HepG2 (cell line): Measurements from ENCODE around the gene TMEM150C. TPM values are rescaled to one million over a fixed set of nuclear protein-coding genes. Genes with fewer than 3 reads are reported as not detected.

Experiments
- ATAC-seq: fragments of 200-7000 bp; cut with Tn5 transposase; 3 replicates; pipeline ENCODE4 v1.9.1; 2020; ENCODE audit warnings: mild to moderate bottlenecking, moderate library complexity
- BruUV-seq: library from RNA; stranded (reverse); fragments of 400-500 nt; replicated peaks from 2 replicates; lab custom pipeline; 2021; lab: Mats Ljungman, UMichigan
- CTCF ChIA-PET: fragments of 300-600 bp; formaldehyde crosslinking; extraction: SDS; loops from one replicate; lab custom pipeline; 2021; ENCODE audit warnings: low total read pairs, inconsistent platforms, low intra/inter-chr PET ratio; lab: Yijun Ruan, JAX
- POLR2A ChIA-PET: fragments of 350-600 bp; sonication (Branson Sonifier 250); formaldehyde crosslinking; loops from one replicate; lab custom pipeline; 2020; ENCODE audit warnings: antibody characterized with exemption, inconsistent platforms; lab: Yijun Ruan, JAX
- DNase-seq: peaks from one replicate; pipeline ENCODE4 v3.0.0-alpha.2; 2015; ENCODE audit warnings: low spot score
- FAIRE-seq: peaks from 3 replicates; lab custom pipeline; 2011; peaks lifted over from hg19 to GRCh38; lab: Jason Lieb, UNC
- H2AFZ ChIP-seq: one replicate; pipeline ENCODE4 v1.6.1; 2011; ENCODE audit warnings: low read length, inconsistent platforms
- H3K27ac ChIP-seq: fragments of 300-600 bp; 3 replicates; pipeline ENCODE4 v1.8.0; 2011; ENCODE audit warnings: mixed run types, mild to moderate bottlenecking, mixed read lengths, low read length, inconsistent platforms; ENCODE audit not compliant: insufficient read depth; ENCODE audit errors: extremely low read length
- H3K27me3 ChIP-seq, 2 experiments: fragments of 200-600 bp in 1 of 2; 2 replicates in 1 of 2; 3 replicates in 1 of 2; pipeline versions ENCODE4 v1.6.0 to v1.8.0; 2011; ENCODE audit warnings: low read length in 2 of 2, mild to moderate bottlenecking in 2 of 2, moderate library complexity in 2 of 2, inconsistent platforms in 1 of 2; ENCODE audit not compliant: insufficient read depth in 2 of 2, control insufficient read depth in 1 of 2
- H3K36me3 ChIP-seq, 2 experiments: fragments of 200-600 bp in 1 of 2; replicated peaks in 1 of 2; 2 replicates in 1 of 2; 3 replicates in 1 of 2; pipeline versions ENCODE4 v1.5.1 to v1.8.0; 2011; ENCODE audit warnings: low read length in 2 of 2, inconsistent platforms in 1 of 2; ENCODE audit not compliant: insufficient read depth in 2 of 2, control insufficient read depth in 1 of 2
- H3K4me1 ChIP-seq: 2 replicates; pipeline ENCODE4 v1.5.1; 2012; ENCODE audit warnings: low read length, inconsistent platforms; ENCODE audit not compliant: insufficient read depth
- H3K4me2 ChIP-seq: 2 replicates; pipeline ENCODE4 v1.6.0; 2011; ENCODE audit warnings: low read depth, low read length, inconsistent platforms
- H3K4me3 ChIP-seq, 3 experiments: fragments of 200-600 bp in 1 of 3; sonication (generic), shearing (Covaris generic) in 1 of 3; replicated peaks in 1 of 3; 2 replicates each; pipeline ENCODE4 v1.5.1; 2011 to 2016; ENCODE audit warnings: low read length in 3 of 3, inconsistent platforms in 2 of 3, low read depth in 2 of 3, mild to moderate bottlenecking in 2 of 3, control low read depth in 1 of 3, mixed read lengths in 1 of 3; ENCODE audit not compliant: insufficient read depth in 1 of 3
- H3K79me2 ChIP-seq: one replicate; pipeline ENCODE4 v1.6.1; 2011; ENCODE audit warnings: low read length, inconsistent platforms; ENCODE audit not compliant: insufficient read depth
- H3K9ac ChIP-seq: 2 replicates; pipeline ENCODE4 v1.6.0; 2011; ENCODE audit warnings: mild to moderate bottlenecking, low read depth, low read length, inconsistent platforms; ENCODE audit not compliant: insufficient read depth
- H3K9me3 ChIP-seq: 2 replicates; pipeline ENCODE4 v1.5.1; 2012; ENCODE audit warnings: mild to moderate bottlenecking, low read length
- H4K20me1 ChIP-seq: 2 replicates; pipeline ENCODE4 v1.6.0; 2011; ENCODE audit warnings: inconsistent platforms, mild to moderate bottlenecking, low read length, moderate library complexity; ENCODE audit not compliant: insufficient read depth
- ADNP ChIP-seq: sonication (generic); formaldehyde crosslinking; IDR thresholded peaks from 2 replicates; pipeline ENCODE4 v1.4.0; 2020; ENCODE audit warnings: missing genetic modification reagents
- KAT7 ChIP-seq: IDR thresholded peaks from 2 replicates; pipeline ENCODE4 v1.6.1; 2018; ENCODE audit warnings: borderline replicate concordance, missing compliant biosample characterization
- KDM6A ChIP-seq: IDR thresholded peaks from 2 replicates; pipeline ENCODE4 v1.6.1; 2016; ENCODE audit warnings: low read depth
- MLXIP ChIP-seq: sonication (generic); formaldehyde crosslinking; IDR thresholded peaks from 2 replicates; pipeline ENCODE4 v1.9.0; 2021; ENCODE audit warnings: missing genetic modification reagents, borderline replicate concordance
- PRPF4 ChIP-seq: fragments of 200-400 bp; formaldehyde crosslinking; IDR thresholded peaks from 2 replicates; pipeline ENCODE4 v1.6.1; 2016; ENCODE audit warnings: low read length, low read depth; ENCODE audit not compliant: poor library complexity, severe bottlenecking
- RARG ChIP-seq: sonication (generic); formaldehyde crosslinking; IDR thresholded peaks from 2 replicates; pipeline ENCODE4 v1.4.0; 2020; ENCODE audit warnings: low read depth, mild to moderate bottlenecking, missing genetic modification reagents
- RFXANK ChIP-seq: IDR thresholded peaks from 2 replicates; pipeline ENCODE4 v1.6.1; 2016
- YEATS2 ChIP-seq: sonication (generic); formaldehyde crosslinking; IDR thresholded peaks from 2 replicates; pipeline ENCODE4 v1.4.0; 2020; ENCODE audit warnings: missing genetic modification reagents, borderline replicate concordance
- ZC3H4 ChIP-seq: sonication (generic); formaldehyde crosslinking; IDR thresholded peaks from 2 replicates; pipeline ENCODE4 v1.4.0; 2020; ENCODE audit warnings: missing genetic modification reagents, borderline replicate concordance
- ZMAT3 ChIP-seq: sonication (generic); formaldehyde crosslinking; conservative IDR thresholded peaks from 2 replicates; pipeline ENCODE4 v1.7.0; 2021; ENCODE audit warnings: missing genetic modification reagents
- ZNF30 ChIP-seq: sonication (generic); formaldehyde crosslinking; IDR thresholded peaks from 2 replicates; pipeline ENCODE4 v1.5.0; 2020; ENCODE audit warnings: mild to moderate bottlenecking, missing genetic modification reagents
- ZNF761 ChIP-seq: sonication (generic); formaldehyde crosslinking; conservative IDR thresholded peaks from 2 replicates; pipeline ENCODE4 v1.4.0; 2020; ENCODE audit warnings: mild to moderate bottlenecking, missing genetic modification reagents
- WGBS: methylation state at CpG from one replicate; pipeline ENCODE4 v1.1.6; 2017; ENCODE audit warnings: low lambda C conversion rate; 5-methylcytosine and 5-hydroxymethylcytosine counted together
- in situ Hi-C: cut with HindIII; loops from 2 replicates; pipeline ENCODE4 v1.10.0; 2017; ENCODE audit warnings: low pct_unique_long_range_greater_than_20kb; ENCODE audit not compliant: extremely low pct_ligation_motif_present
- intact Hi-C: fragments of 100-400 bp; cut with micrococcal nuclease; formaldehyde crosslinking; loops from one replicate; pipeline ENCODE4 v1.10.0; 2022; ENCODE audit not compliant: unreplicated experiment
- polyA plus RNA-seq, 8 experiments: library from polyadenylated mRNA; depleted of rRNA in 3 of 8; stranded (reverse) in 7 of 8; unstranded in 1 of 8; fragments of >200 nt; fragmentation: Illumina TruSeq in 4 of 8; extraction: Trizol in 4 of 8; gene quantifications; 2 replicates each; pipeline versions ENCODE4 v1.2.1 to v1.2.3, GENCODE V29; 2011 to 2016; ENCODE audit warnings: low read depth in 4 of 8, missing spikeins in 1 of 8, mixed read lengths in 1 of 8; ENCODE audit not compliant: insufficient read depth in 1 of 8
- total RNA-seq, 5 experiments: library from RNA; depleted of rRNA; stranded (reverse); fragments of >200 nt; fragmentation: Illumina TruSeq; extraction: Trizol; gene quantifications; 2 replicates each; pipeline ENCODE4 v1.2.3, GENCODE V29; 2016; ENCODE audit warnings: low read depth in 1 of 5
- TF ChIP-seq, protein P1 (sequence below): sonication (generic); formaldehyde crosslinking; IDR thresholded peaks from 2 replicates; pipeline ENCODE4 v1.5.0; 2020; ENCODE audit warnings: missing genetic modification reagents

The TMEM150C gene
- total and polyA plus RNA-seq, 2 of the 13 experiments (the other 11 are each of a cell fraction or from before 2014, with no cell fraction given): 0.33 to 0.42 TPM

- intact Hi-C loops: no loop called here
- 56% methylated on average over 2 of the region's 2 CpGs for WGBS
- H3K36me3 ChIP-seq: no peaks in the 10 kb centered on the region
- H2AFZ ChIP-seq: no peak overlapping the region
- H3K9me3 ChIP-seq: no peaks in the 10 kb centered on the region
- ATAC-seq (no peak), DNase-seq (no peak), FAIRE-seq (no peak)
- no peak overlapping the region for H3K9ac ChIP-seq
- no peaks in the 10 kb centered on the region for H3K4me1 ChIP-seq
- ChIA-PET CTCF (no interaction called here), POLR2A (no interaction called here)
- no peak overlapping the region for H3K4me2 ChIP-seq
- no peak overlapping the region for H3K27ac ChIP-seq
- no TSS peak for BruUV-seq
- H4K20me1 ChIP-seq: no peaks in the 10 kb centered on the region
- H3K79me2 ChIP-seq: no peaks in the 10 kb centered on the region
- no peak for TF ChIP-seq MLXIP (CRISPR knock-in tag)
- TF ChIP-seq KDM6A (CRISPR knock-in tag): no peak
- no peak for TF ChIP-seq ZNF761 (CRISPR knock-in tag)
- no peak for TF ChIP-seq ZNF30 (CRISPR knock-in tag)
- no peak for TF ChIP-seq RFXANK (CRISPR knock-in tag)
- TF ChIP-seq ZMAT3: no peak
- TF ChIP-seq KAT7: no peak
- TF ChIP-seq ADNP (CRISPR knock-in tag): no peak
- no peak for TF ChIP-seq PRPF4
- TF ChIP-seq, protein P1, sequence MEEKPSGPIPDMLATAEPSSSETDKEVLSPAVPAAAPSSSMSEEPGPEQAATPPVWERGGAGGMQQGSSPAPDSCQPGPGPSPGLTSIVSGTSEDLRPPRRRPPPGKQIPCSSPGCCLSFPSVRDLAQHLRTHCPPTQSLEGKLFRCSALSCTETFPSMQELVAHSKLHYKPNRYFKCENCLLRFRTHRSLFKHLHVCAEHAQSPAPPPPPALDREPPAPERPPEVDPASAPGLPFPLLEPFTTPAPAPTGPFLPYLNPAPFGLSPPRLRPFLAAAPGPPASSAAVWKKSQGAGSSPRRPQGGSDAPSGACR (CRISPR knock-in tag): no peak
- TF ChIP-seq YEATS2: no peak
- TF ChIP-seq ZC3H4 (CRISPR knock-in tag): no peak
- no peak for TF ChIP-seq RARG (CRISPR knock-in tag)
- H3K4me3 ChIP-seq: no peak overlapping the region
- H3K27me3 ChIP-seq: no peaks in the 10 kb centered on the region
- in situ Hi-C loops: no loop called here
These were observed 60.7 kb downstream of the TMEM150C start for GRCh38 chr4:82501154-82501442.
